IMR-90 (cell line): ENCODE measurements around the gene DBT.

Experiments used
- BHLHE40 ChIP-seq: fragments of 150-350 bp; IDR thresholded peaks from 2 replicates; pipeline ENCODE4 v1.6.1; 2016; ENCODE audit warnings: mild to moderate bottlenecking, low read depth, low read length
- CEBPB ChIP-seq: IDR thresholded peaks from 2 replicates; pipeline ENCODE4 v1.6.1; 2012; ENCODE audit warnings: low read depth, low read length, improper control_type of control experiment
- CHD1 ChIP-seq: IDR thresholded peaks from 2 replicates; pipeline ENCODE4 v1.6.1; 2012; ENCODE audit warnings: low read depth, low read length, improper control_type of control experiment
- MAFK ChIP-seq: IDR thresholded peaks from 2 replicates; pipeline ENCODE4 v1.6.1; 2012; ENCODE audit warnings: low read depth, low read length, improper control_type of control experiment
- NFE2L2 ChIP-seq: fragments of 150-350 bp; IDR thresholded peaks from 2 replicates; pipeline ENCODE4 v1.6.1; 2016; ENCODE audit warnings: low read depth, mild to moderate bottlenecking, low read length
- POLR2A ChIP-seq: IDR thresholded peaks from 2 replicates; pipeline ENCODE4 v1.6.1; 2012; ENCODE audit warnings: mild to moderate bottlenecking, low read depth, low read length
- RAD21 ChIP-seq: IDR thresholded peaks from 2 replicates; pipeline ENCODE4 v1.6.1; 2012; ENCODE audit warnings: low read length, improper control_type of control experiment
- SMC3 ChIP-seq: fragments of 150-350 bp; IDR thresholded peaks from 2 replicates; pipeline ENCODE4 v1.6.1; 2016; ENCODE audit warnings: low read depth, mild to moderate bottlenecking, antibody characterized with exemption, low read length, moderate library complexity
- TF ChIP-seq, protein P1 (sequence below): conservative IDR thresholded peaks from 2 replicates; pipeline ENCODE4 v1.5.1; 2012; ENCODE audit warnings: mild to moderate bottlenecking, low read depth, low read length, improper control_type of control experiment
- TF ChIP-seq, protein P2 (sequence below): fragments of 150-350 bp; IDR thresholded peaks from 2 replicates; pipeline ENCODE4 v1.6.1; 2016; ENCODE audit warnings: low read depth, mild to moderate bottlenecking, low read length, moderate library complexity, borderline replicate concordance

DNA sequence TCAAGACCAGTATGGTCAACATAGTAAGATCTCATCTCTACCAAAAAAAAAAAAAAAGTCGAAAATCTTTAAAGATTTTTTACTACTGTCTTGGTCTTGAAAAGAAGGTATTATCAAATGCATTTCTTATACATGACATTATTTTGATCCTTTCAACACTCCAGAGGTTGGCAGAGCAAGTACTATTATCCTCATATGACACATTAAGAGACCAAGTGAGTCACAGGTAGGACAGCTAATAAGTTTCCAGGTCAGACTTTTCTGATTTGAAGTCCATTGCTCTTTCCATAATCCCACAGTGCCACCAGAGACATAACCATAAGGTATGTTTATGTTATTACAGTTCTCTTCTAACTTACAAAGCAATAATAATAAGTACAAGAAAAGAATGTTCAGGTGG lies 15.2 kb downstream of the DBT start:
- TF ChIP-seq, protein P1, sequence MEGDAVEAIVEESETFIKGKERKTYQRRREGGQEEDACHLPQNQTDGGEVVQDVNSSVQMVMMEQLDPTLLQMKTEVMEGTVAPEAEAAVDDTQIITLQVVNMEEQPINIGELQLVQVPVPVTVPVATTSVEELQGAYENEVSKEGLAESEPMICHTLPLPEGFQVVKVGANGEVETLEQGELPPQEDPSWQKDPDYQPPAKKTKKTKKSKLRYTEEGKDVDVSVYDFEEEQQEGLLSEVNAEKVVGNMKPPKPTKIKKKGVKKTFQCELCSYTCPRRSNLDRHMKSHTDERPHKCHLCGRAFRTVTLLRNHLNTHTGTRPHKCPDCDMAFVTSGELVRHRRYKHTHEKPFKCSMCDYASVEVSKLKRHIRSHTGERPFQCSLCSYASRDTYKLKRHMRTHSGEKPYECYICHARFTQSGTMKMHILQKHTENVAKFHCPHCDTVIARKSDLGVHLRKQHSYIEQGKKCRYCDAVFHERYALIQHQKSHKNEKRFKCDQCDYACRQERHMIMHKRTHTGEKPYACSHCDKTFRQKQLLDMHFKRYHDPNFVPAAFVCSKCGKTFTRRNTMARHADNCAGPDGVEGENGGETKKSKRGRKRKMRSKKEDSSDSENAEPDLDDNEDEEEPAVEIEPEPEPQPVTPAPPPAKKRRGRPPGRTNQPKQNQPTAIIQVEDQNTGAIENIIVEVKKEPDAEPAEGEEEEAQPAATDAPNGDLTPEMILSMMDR, result no peak
- TF ChIP-seq POLR2A (no peak), CEBPB (no peak), CHD1 (no peak), NFE2L2 (no peak), RAD21 (no peak), BHLHE40 (no peak), SMC3 (no peak), MAFK (no peak)
- TF ChIP-seq, protein P2, sequence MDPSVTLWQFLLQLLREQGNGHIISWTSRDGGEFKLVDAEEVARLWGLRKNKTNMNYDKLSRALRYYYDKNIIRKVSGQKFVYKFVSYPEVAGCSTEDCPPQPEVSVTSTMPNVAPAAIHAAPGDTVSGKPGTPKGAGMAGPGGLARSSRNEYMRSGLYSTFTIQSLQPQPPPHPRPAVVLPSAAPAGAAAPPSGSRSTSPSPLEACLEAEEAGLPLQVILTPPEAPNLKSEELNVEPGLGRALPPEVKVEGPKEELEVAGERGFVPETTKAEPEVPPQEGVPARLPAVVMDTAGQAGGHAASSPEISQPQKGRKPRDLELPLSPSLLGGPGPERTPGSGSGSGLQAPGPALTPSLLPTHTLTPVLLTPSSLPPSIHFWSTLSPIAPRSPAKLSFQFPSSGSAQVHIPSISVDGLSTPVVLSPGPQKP, result no peak
